ENCODE measurements around the gene ERC2.

ERC2 gene

DNA sequence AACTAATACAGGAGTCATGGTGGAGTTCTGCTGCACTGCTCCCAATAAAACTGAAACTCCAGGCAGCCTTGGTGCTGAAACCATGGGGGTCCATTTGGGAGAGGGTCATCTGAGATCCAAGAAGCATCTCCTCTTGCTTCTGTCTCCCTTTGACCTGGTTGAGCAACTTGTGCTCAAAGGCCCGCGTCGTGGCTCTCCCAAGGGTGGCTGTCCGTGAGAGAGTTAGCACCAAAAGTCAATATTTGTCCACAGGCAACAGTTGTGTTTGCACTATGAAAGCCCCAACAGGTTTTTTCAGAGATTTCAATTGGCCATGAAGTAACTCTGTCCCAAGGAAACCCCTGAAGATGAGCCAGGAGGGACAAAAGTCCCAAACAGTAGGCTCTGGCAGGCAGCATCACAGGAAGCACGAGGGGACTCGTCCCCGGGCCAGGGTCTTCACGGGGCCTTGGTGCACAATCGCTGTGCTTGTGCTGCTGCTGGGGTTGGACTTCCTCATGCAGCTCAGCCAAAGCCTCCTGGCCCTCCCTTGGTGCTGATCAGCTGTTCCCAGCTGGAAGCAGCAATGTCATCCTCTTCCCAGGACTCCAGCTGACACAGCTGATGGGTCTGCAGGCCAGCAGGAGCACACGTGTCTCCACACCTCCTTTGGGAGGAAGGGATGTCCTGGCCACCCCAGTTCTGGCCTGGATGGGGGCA, 941.8 kb downstream of the ERC2 start:
- no peak for TF ChIP-seq GATA2 (IDR thresholded peaks at IDR 0.05; ENCODE audit: low read depth, low read length)
- no peak for TF ChIP-seq GATA3 (IDR thresholded peaks at IDR 0.05; ENCODE audit: low read depth, low read length)

DNA sequence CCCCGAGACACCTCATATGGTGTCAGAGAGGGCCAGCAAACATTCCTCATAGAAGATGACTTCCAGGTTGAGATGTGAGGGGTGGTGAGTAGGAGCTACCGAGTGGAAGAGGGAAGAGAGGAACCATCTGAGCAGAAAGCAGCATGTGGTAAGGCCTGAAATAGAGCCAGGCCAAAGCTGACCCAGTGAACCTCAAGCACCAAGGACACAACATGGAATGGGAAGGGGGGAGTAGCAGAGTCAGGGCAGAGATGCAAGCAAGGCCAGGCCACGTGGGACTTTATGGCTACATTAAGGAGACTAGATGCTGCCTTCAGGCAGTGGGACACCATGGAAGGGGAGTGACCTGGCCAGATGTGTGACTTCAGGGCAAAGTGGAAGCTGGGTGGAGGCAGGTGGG, 942.8 kb downstream of the ERC2 start:
- no peak for TF ChIP-seq GATA3 (IDR thresholded peaks at IDR 0.05; ENCODE audit: low read depth, low read length)
- no peak for TF ChIP-seq GATA2 (IDR thresholded peaks at IDR 0.05; ENCODE audit: low read depth, low read length)

DNA sequence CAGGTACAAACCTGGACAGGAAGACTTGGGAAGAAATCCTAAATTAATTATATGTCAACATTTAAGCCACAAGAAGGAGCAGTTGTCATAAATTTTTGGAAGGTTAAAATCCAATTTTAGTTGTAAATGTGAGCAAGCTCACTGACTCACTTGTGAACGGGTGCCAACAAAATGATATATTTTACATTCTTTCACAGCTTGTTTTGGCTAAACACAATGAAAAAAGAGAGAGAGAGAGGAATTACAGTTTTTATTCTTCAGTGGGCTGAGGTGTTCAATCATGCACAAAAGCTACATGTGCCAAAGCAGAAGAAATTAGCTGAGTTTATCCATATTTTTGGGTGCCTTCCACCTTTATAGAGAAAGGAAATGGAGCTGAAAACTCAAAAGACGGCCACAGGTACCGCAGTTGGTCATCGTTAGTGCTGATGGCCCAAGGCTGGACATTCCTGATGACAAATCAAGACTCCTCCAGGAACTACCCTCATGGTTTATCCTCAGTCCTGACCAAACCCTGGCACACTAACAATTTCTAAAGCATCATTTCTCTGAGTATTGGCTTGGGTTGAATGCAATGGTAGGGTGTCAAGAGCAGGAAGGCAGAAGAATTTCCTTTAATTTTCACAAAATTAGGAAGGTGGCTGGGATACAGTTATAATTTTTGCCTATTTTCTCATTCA, 943.6 kb downstream of the ERC2 start:
- TF ChIP-seq GATA2 (IDR thresholded peaks at IDR 0.05; ENCODE audit: low read depth, low read length) (no peak), GATA3 (IDR thresholded peaks at IDR 0.05; ENCODE audit: low read depth, low read length) (no peak)

DNA sequence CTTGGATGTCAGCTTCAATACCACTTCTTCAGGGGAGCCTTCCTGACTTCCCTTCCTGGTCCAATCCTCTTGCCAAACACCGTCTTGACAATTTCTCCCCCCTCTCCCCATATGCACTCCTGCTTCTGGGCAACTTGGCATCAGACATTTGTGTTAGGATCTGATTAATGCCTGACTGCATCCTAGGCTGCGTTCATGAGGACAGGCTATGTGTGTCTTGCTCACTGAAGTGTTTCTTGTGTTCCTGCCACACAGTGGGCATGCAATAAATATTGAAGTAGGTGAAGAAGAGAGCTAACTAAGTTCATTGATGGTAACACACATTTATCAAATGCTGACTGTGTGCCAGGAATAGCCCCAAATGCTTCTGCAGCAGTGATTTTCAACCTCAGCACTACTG, 944.8 kb downstream of the ERC2 start:
- TF ChIP-seq GATA2 (IDR thresholded peaks at IDR 0.05; ENCODE audit: low read depth, low read length): no peak
- TF ChIP-seq GATA3 (IDR thresholded peaks at IDR 0.05; ENCODE audit: low read depth, low read length): no peak

DNA sequence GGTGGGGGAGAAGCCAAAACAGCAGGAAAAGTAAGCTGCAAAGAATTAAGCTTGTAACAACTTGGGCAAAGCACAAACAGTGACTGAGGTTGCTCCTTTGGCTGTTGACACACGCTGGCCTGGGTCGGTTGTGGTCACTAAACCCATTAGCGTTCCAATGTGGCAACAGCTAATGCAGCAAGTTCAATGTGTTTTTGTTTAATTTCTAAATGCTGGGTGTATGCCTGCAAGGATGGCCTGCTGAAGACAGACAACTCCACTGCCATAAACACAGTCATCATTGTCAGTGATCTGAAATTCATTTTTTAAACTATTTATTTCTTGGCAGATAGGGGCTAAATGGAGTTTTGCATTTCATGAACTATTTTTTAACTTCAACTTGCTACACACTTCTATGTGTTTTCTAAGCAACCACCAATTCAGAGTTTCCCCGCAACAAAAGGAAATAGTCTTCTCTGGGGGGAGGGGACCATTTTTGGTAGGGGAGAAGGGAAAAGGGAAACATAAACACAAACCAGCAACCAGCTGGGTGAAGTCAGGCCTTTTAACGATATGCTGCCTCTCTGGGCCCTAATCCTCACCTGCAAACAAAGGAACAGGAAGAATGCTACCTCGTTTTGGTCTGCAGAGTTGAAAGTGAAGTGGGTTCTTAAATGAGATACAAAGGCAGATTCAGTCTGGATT, 946.4 kb downstream of the ERC2 start:
- no peak for TF ChIP-seq GATA3 (IDR thresholded peaks at IDR 0.05; ENCODE audit: low read depth, low read length)
- no peak for TF ChIP-seq GATA2 (IDR thresholded peaks at IDR 0.05; ENCODE audit: low read depth, low read length)

DNA sequence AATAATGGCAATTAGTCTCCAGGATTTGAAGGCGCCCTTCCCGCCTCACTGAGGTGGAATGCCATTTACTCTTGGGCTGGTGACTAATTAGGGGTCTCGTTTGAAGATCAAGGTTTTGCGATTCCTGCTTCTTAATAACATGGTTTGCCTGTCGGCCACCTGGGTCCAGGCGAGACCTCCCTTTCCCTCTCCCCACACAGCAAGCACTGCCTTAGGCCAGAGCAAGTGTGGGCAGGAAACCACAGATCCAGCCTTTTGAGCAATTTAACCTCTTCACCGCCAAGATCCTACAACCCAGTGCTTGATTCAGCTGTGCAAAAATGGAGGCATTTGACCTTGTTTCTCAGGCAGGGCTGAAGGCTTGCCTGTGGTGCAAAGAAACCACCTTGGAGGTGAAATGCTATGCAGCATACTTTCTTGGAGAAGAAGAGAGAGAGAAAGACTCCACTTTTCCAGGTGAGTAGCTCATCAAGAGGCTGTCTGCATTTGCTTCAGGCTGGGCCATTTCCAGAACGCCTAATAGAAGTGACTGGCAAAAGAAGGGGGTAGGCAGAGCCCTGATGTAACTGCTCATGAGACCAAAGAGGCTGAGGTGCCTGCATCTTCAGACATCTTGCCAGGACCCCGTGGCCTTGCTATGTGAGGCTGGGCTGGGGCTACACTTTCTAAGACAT, 947.1 kb downstream of the ERC2 start:
- no peak for TF ChIP-seq GATA2 (IDR thresholded peaks at IDR 0.05; ENCODE audit: low read depth, low read length)
- TF ChIP-seq GATA3 (IDR thresholded peaks at IDR 0.05; ENCODE audit: low read depth, low read length): no peak

DNA sequence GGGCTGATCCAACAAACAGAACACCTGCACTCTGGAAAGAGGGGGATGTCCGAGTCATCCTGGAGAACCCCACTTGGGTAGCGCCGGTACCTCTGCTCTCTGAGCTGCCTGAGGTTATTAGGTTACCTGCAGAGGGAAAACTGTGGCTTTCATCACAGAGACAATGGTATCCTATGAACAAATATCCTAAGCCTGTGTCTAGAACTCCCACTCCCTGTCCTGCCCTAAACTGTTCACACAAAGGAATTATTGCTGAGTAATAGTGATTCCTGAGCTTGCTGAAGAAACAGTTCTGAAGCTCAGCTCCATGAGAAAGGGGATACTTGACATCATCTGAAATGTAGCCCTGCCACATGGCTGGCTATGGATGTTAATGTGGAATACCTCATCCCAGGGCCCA, 949.2 kb downstream of the ERC2 start:
- TF ChIP-seq GATA2 (IDR thresholded peaks at IDR 0.05; ENCODE audit: low read depth, low read length) (no peak), GATA3 (IDR thresholded peaks at IDR 0.05; ENCODE audit: low read depth, low read length) (no peak)

GRCh38 chr3:55518451-55518850, 949.8 kb downstream of the ERC2 start:
- TF ChIP-seq GATA2 (IDR thresholded peaks at IDR 0.05; ENCODE audit: low read depth, low read length) (no peak), GATA3 (IDR thresholded peaks at IDR 0.05; ENCODE audit: low read depth, low read length) (no peak)

DNA sequence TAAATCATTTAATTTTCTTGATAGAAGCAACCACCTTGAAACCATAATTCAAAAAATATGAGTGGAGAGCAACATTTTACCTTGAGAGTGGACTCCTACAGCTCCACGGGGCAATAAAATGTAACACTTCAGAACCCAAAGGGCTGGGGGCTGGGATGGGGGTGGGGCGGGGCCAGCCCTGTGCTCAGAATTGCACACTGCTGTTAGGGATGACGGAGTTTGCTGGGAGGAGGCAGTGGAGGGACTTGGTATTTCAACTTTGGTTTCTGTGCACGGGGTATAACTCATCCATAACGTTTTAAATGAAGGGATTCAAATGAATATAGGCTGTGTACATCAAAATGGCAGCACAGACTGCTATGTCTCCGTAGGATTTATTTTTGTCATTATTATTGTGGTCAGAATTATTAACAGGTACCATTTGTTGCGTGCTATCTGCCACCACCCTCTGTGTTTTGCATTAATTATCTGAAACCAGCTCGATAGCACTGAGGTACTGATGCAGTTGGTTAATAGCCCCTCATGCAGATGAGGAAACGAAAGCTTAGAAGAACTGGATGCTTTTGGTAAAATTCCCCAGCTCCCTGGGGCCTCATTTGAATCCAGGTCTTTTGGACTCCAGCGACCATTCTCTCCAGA, 951.8 kb downstream of the ERC2 start:
- no peak for TF ChIP-seq GATA3 (IDR thresholded peaks at IDR 0.05; ENCODE audit: low read depth, low read length)

GRCh38 chr3:55515550-55516246, 952.6 kb downstream of the ERC2 start:
- TF ChIP-seq GATA3 (IDR thresholded peaks at IDR 0.05; ENCODE audit: low read depth, low read length) (no peak), GATA2 (IDR thresholded peaks at IDR 0.05; ENCODE audit: low read depth, low read length) (no peak)

GRCh38 chr3:55514962-55515361, 953.3 kb downstream of the ERC2 start:
- TF ChIP-seq GATA3 (IDR thresholded peaks at IDR 0.05; ENCODE audit: low read depth, low read length) (no peak), GATA2 (IDR thresholded peaks at IDR 0.05; ENCODE audit: low read depth, low read length) (no peak)

- TF ChIP-seq GATA2 (IDR thresholded peaks at IDR 0.05; ENCODE audit: low read depth, low read length): no peak
- no peak for TF ChIP-seq GATA3 (IDR thresholded peaks at IDR 0.05; ENCODE audit: low read depth, low read length)
Observed at GRCh38 chr3:55512571-55513343, 955.5 kb downstream of the ERC2 start.

Measured in SH-SY5Y (cell line).